ENCODE results near the gene LINGO4. TPM values are rescaled to one million over a fixed set of nuclear protein-coding genes. Genes with fewer than 3 reads are reported as not detected.

LINGO4 gene
- total and polyA plus RNA-seq, 10 of the 15 experiments (the other 5 are each of a cell fraction or from before 2014, with no cell fraction given): not detected

- Histone ChIP-seq H3K79me2 (ENCODE audit: control insufficient read depth, insufficient read depth, low read length) (no peaks in the 10 kb centered on the region), H3K27me3 (replicated peaks in 1 of 2; ENCODE audit: control insufficient read depth in 2 of 2, insufficient read depth in 2 of 2, low read length in 1 of 2) (no peaks in the 10 kb centered on the region), H3K9ac (ENCODE audit: control insufficient read depth, insufficient read depth, low read length) (no peak overlapping the region), H4K20me1 (ENCODE audit: control insufficient read depth, insufficient read depth) (no peaks in the 10 kb centered on the region), H3K9me3 (replicated peaks; ENCODE audit: control insufficient read depth, insufficient read depth, low read length) (no peaks in the 10 kb centered on the region), H2AFZ (ENCODE audit: control insufficient read depth, low read depth, low read length) (no peak overlapping the region), H3K4me3 (no peak overlapping the region), H3K36me3 (ENCODE audit: control insufficient read depth in 2 of 2, insufficient read depth in 2 of 2, low read length in 1 of 2) (no peaks in the 10 kb centered on the region), H3K27ac (ENCODE audit: control insufficient read depth, insufficient read depth) (no peak overlapping the region), H3K4me2 (ENCODE audit: control insufficient read depth, insufficient read depth) (no peak overlapping the region), H3K4me1 (ENCODE audit: control insufficient read depth, insufficient read depth, low read length) (peaks cover 5% of the 10 kb centered on the region)
- RAD21 ChIA-PET (ENCODE audit: unreplicated experiment): interaction anchor here (0.7 to 1.1 kb wide), 2 partner anchors 9 to 29 kb away, joined by 3 to 4 read pairs; no protein-coding TSS in a partner anchor
- no TSS peak for BruUV-seq (replicated peaks)
- DNase-seq (ENCODE audit: low read depth, low spot score) (no peak), FAIRE-seq (no peak), ATAC-seq (no peak)
- intact Hi-C loops (cut with micrococcal nuclease; ENCODE audit: unreplicated experiment): no loop called here
- SMC1A ChIA-PET (ENCODE audit: uncharacterized antibody, unreplicated experiment): interaction anchor here (1.8 kb wide), 1 partner anchor 10 kb away, joined by 7 read pairs; no protein-coding TSS in a partner anchor
- in situ Hi-C loops (cut with MboI): no loop called here
- WGBS (ENCODE audit: insufficient coverage, insufficient replicate concordance, low lambda C conversion rate, missing lambda C conversion rate): 0% methylated on average over 7 of the region's 9 CpGs
- TF ChIP-seq ZNF274 (IDR thresholded peaks at IDR 0.05; ENCODE audit: insufficient read depth, insufficient read length): no peak
- TF ChIP-seq, protein P1, sequence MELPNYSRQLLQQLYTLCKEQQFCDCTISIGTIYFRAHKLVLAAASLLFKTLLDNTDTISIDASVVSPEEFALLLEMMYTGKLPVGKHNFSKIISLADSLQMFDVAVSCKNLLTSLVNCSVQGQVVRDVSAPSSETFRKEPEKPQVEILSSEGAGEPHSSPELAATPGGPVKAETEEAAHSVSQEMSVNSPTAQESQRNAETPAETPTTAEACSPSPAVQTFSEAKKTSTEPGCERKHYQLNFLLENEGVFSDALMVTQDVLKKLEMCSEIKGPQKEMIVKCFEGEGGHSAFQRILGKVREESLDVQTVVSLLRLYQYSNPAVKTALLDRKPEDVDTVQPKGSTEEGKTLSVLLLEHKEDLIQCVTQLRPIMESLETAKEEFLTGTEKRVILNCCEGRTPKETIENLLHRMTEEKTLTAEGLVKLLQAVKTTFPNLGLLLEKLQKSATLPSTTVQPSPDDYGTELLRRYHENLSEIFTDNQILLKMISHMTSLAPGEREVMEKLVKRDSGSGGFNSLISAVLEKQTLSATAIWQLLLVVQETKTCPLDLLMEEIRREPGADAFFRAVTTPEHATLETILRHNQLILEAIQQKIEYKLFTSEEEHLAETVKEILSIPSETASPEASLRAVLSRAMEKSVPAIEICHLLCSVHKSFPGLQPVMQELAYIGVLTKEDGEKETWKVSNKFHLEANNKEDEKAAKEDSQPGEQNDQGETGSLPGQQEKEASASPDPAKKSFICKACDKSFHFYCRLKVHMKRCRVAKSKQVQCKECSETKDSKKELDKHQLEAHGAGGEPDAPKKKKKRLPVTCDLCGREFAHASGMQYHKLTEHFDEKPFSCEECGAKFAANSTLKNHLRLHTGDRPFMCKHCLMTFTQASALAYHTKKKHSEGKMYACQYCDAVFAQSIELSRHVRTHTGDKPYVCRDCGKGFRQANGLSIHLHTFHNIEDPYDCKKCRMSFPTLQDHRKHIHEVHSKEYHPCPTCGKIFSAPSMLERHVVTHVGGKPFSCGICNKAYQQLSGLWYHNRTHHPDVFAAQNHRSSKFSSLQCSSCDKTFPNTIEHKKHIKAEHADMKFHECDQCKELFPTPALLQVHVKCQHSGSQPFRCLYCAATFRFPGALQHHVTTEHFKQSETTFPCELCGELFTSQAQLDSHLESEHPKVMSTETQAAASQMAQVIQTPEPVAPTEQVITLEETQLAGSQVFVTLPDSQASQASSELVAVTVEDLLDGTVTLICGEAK (IDR thresholded peaks at IDR 0.05; ENCODE audit: borderline replicate concordance): no peak
- CTCF ChIA-PET: interaction anchor here (1.1 kb wide), 1 partner anchor 9 kb away, joined by 3 read pairs; no protein-coding TSS in a partner anchor
- POLR2A ChIA-PET: interaction anchor here (0.5 kb wide), 1 partner anchor 1153 kb away, joined by 4 read pairs; no protein-coding TSS in a partner anchor
Measured at GRCh38 chr1:151827853-151828252, 22.6 kb upstream of the LINGO4 start.

Measured in GM12878 (cell line).